ENCODE data around the gene SYNE2. TPM values are rescaled to one million over a fixed set of nuclear protein-coding genes. Genes with fewer than 3 reads are reported as not detected.

The SYNE2 gene
- total RNA-seq, 1 donor, result 13.4 TPM

- TF ChIP-seq CTCF (IDR thresholded peaks at IDR 0.05; ENCODE audit: insufficient read depth, low read depth, low read length), result no peak
- DNase-seq (ENCODE audit: low read depth), result no peak
- H3K4me3 ChIP-seq (ENCODE audit: low read depth, low read length), result no peak overlapping the region
These were observed 39.5 kb downstream of the SYNE2 start for GRCh38 chr14:63892265-63892664.

GRCh38 chr14:63893701-63894458 lies 41.1 kb downstream of the SYNE2 start:
- H3K4me3 ChIP-seq (ENCODE audit: low read depth, low read length), result no peak overlapping the region
- no peak for TF ChIP-seq CTCF (IDR thresholded peaks at IDR 0.05; ENCODE audit: insufficient read depth, low read depth, low read length)
- peak; percentile 91 for DNase-seq (ENCODE audit: low read depth)

- DNase-seq (ENCODE audit: low read depth), result no peak
- H3K4me3 ChIP-seq (ENCODE audit: low read depth, low read length), result no peak overlapping the region
- no peak for TF ChIP-seq CTCF (IDR thresholded peaks at IDR 0.05; ENCODE audit: insufficient read depth, low read depth, low read length)
These were observed 42.7 kb downstream of the SYNE2 start for GRCh38 chr14:63895510-63895909.

GRCh38 chr14:63896278-63896720 lies 43.5 kb downstream of the SYNE2 start:
- no peak for TF ChIP-seq CTCF (IDR thresholded peaks at IDR 0.05; ENCODE audit: insufficient read depth, low read depth, low read length)
- peak; percentile 92 for DNase-seq (ENCODE audit: low read depth)
- no peak overlapping the region for H3K4me3 ChIP-seq (ENCODE audit: low read depth, low read length)

- DNase-seq (ENCODE audit: low read depth), result peak; percentile 89
- no peak overlapping the region for H3K4me3 ChIP-seq (ENCODE audit: low read depth, low read length)
- no peak for TF ChIP-seq CTCF (IDR thresholded peaks at IDR 0.05; ENCODE audit: insufficient read depth, low read depth, low read length)
These were observed 44.9 kb downstream of the SYNE2 start for GRCh38 chr14:63897721-63898163.

GRCh38 chr14:63899953-63900352 lies 47.1 kb downstream of the SYNE2 start:
- TF ChIP-seq CTCF (IDR thresholded peaks at IDR 0.05; ENCODE audit: insufficient read depth, low read depth, low read length), result no peak
- no peak for DNase-seq (ENCODE audit: low read depth)
- no peak overlapping the region for H3K4me3 ChIP-seq (ENCODE audit: low read depth, low read length)
